ENCODE measurements around the gene KRT13.

Gene KRT13

DNA sequence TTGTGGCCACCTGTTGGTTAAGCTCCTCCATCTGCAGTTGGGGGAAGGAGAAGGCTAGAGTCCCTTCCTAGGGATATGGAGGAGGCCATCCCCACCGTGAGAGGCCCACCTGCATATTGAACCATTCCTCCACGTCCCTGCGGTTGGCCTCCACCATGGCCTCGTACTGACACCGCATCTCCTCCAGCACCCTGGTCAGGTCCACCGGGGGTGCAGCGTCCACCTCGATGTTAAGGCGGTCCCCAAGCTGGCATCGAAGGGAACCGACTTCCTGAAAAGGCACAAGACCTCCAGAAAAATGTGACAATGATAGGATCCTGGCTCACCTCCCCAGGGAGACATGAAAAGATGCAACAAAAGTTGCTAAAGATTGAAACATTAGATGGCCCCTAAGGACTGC lies 41.2 kb downstream of the KRT13 start:
- TF ChIP-seq, protein P1, sequence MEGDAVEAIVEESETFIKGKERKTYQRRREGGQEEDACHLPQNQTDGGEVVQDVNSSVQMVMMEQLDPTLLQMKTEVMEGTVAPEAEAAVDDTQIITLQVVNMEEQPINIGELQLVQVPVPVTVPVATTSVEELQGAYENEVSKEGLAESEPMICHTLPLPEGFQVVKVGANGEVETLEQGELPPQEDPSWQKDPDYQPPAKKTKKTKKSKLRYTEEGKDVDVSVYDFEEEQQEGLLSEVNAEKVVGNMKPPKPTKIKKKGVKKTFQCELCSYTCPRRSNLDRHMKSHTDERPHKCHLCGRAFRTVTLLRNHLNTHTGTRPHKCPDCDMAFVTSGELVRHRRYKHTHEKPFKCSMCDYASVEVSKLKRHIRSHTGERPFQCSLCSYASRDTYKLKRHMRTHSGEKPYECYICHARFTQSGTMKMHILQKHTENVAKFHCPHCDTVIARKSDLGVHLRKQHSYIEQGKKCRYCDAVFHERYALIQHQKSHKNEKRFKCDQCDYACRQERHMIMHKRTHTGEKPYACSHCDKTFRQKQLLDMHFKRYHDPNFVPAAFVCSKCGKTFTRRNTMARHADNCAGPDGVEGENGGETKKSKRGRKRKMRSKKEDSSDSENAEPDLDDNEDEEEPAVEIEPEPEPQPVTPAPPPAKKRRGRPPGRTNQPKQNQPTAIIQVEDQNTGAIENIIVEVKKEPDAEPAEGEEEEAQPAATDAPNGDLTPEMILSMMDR (IDR thresholded peaks at IDR 0.05; ENCODE audit: low read depth, low read length, missing control alignments) = no peak
- no peaks in the 10 kb centered on the region for H3K36me3 ChIP-seq (replicated peaks)
- H3K4me3 ChIP-seq (ENCODE audit: low read depth, low read length) = no peak overlapping the region
- in situ Hi-C loops (cut with HindIII; ENCODE audit: low pct_ligation_motif_present, low sequenced_read_pairs) = no loop called here
- DNase-seq = no peak
- no peak overlapping the region for H3K27ac ChIP-seq
- H3K27me3 ChIP-seq (replicated peaks) = no peaks in the 10 kb centered on the region

DNA sequence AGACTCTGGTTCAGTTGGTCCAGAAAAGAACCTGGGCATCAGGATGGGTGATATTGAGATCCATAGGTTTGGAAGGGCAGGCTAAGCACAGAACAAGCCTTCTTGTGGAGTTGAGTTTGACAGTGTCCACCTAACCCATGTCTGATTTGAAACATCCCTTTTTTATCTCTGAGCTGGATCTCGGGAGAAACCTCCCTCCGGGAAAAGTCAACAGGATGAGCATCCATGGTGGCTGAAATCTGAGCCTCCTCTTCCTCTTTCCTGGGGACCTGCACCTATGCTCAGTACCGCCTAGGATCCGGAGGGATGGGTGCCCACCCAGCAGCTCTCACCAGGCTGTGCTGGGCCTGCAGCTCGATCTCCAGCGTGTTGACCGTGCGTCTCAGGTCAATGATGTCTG lies 41.7 kb downstream of the KRT13 start:
- in situ Hi-C loops (cut with HindIII; ENCODE audit: low pct_ligation_motif_present, low sequenced_read_pairs) = no loop called here
- TF ChIP-seq, protein P1 (IDR thresholded peaks at IDR 0.05; ENCODE audit: low read depth, low read length, missing control alignments) = no peak
- DNase-seq = no peak

DNA sequence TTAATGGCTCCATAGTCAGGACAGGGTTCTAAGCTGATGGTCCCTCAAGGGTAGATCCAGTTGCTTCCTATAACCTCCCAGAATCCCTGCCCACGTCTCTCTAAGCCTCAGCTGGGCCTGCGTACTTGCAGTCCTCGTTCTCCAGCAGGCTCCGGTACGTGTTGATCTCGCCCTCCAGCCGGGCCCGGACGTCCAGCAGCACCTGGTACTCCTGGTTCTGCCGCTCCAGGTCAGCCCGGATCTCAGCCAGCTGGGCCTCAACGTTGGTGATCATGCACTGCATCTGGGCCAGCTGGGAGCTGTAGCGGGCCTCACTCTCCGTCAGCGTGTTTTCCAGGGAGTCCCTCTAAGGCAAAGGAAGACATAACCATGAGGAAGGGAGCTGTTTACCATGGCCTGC lies 42.7 kb downstream of the KRT13 start:
- no peak for DNase-seq
- TF ChIP-seq, protein P1 (IDR thresholded peaks at IDR 0.05; ENCODE audit: low read depth, low read length, missing control alignments) = no peak
- H3K36me3 ChIP-seq (replicated peaks) = no peaks in the 10 kb centered on the region
- H3K4me3 ChIP-seq (ENCODE audit: low read depth, low read length) = no peak overlapping the region
- H3K27me3 ChIP-seq (replicated peaks) = no peaks in the 10 kb centered on the region
- in situ Hi-C loops (cut with HindIII; ENCODE audit: low pct_ligation_motif_present, low sequenced_read_pairs) = no loop called here
- H3K27ac ChIP-seq = no peak overlapping the region

More for the DNA sequence above, 41.7 kb downstream of the KRT13 start:
- Histone ChIP-seq H3K36me3 (replicated peaks) (no peaks in the 10 kb centered on the region), H3K27me3 (replicated peaks) (no peaks in the 10 kb centered on the region), H3K4me3 (ENCODE audit: low read depth, low read length) (no peak overlapping the region), H3K27ac (no peak overlapping the region)

DNA sequence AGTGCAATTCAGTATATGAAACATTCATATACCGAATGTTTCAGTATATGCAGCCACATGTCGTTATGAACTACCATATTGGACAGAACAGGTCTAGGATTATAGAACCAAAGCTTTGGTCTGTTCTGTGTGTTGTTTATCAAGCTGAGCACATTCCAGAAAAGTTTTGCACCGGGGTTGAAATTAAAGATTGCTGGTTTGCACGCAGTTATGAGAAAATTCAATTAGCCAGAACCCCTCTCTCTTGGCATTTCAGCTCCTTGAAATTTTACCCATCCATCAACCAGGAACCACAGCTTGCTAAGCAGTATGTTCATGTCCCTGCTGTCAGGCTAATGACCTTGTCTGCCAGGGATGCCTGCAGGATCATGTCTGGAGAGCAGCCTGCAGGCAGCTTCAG lies 47.7 kb downstream of the KRT13 start:
- Histone ChIP-seq H3K27ac (no peak overlapping the region), H3K4me3 (ENCODE audit: low read depth, low read length) (no peak overlapping the region), H3K36me3 (replicated peaks) (no peaks in the 10 kb centered on the region), H3K27me3 (replicated peaks) (no peaks in the 10 kb centered on the region)
- DNase-seq = no peak
- TF ChIP-seq, protein P1 (IDR thresholded peaks at IDR 0.05; ENCODE audit: low read depth, low read length, missing control alignments) = no peak
- in situ Hi-C loops (cut with HindIII; ENCODE audit: low pct_ligation_motif_present, low sequenced_read_pairs) = no loop called here

DNA sequence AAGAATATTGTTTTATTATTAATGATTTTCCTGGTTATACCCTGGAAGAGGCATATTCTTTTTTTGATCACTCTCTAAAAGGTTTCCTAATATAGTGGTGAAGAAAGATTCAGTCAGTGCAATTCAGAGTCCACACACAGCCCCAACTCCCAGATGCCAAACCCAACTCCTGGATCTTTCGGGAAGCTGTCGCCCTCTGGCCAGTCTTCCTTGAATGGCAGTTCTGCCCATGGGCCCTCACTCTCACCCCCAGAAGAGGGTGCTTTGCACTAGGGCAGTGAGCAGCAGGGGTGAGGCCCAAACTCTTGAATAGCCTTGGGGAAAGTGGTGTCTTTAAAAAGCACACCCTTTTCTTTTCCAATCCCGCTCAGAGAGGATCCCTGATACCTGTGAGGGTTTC lies 49.2 kb downstream of the KRT13 start:
- in situ Hi-C loops (cut with HindIII; ENCODE audit: low pct_ligation_motif_present, low sequenced_read_pairs) = no loop called here
- TF ChIP-seq, protein P1 (IDR thresholded peaks at IDR 0.05; ENCODE audit: low read depth, low read length, missing control alignments) = peak; percentile 46
- H3K27me3 ChIP-seq (replicated peaks) = no peaks in the 10 kb centered on the region
- DNase-seq = no peak
- H3K27ac ChIP-seq = no peak overlapping the region
- H3K4me3 ChIP-seq (ENCODE audit: low read depth, low read length) = no peak overlapping the region
- H3K36me3 ChIP-seq (replicated peaks) = no peaks in the 10 kb centered on the region

DNA sequence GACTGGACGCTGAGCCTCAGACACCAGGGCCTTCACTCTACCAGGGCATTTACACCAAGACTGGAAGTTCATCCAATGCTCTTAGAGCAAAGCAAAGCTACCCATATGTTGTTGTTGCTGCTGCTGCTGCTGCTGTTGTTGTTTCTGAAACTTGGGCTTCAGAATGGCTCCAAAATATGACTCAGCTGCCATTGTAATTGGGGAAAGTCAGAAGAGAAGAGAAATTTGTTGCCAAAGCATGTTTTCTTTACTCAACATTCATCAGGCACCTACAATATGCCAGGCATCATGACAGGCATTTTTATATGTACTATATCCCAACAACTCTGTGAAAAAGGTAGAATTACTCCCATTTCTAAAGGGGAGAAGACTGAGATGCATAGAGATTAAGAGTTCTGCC lies 50.2 kb downstream of the KRT13 start:
- DNase-seq = no peak
- no peaks in the 10 kb centered on the region for H3K36me3 ChIP-seq (replicated peaks)
- TF ChIP-seq, protein P1 (IDR thresholded peaks at IDR 0.05; ENCODE audit: low read depth, low read length, missing control alignments) = no peak
- in situ Hi-C loops (cut with HindIII; ENCODE audit: low pct_ligation_motif_present, low sequenced_read_pairs) = no loop called here
- H3K27me3 ChIP-seq (replicated peaks) = no peaks in the 10 kb centered on the region
- H3K4me3 ChIP-seq (ENCODE audit: low read depth, low read length) = no peak overlapping the region
- no peak overlapping the region for H3K27ac ChIP-seq
